SK-N-SH (cell line): Measurements from ENCODE around the gene PIGW. TPM values are rescaled to one million over a fixed set of nuclear protein-coding genes. Genes with fewer than 3 reads are reported as not detected.

Source experiments
- CTCF ChIA-PET: fragments of 300-600, 350-600 bp; formaldehyde crosslinking; extraction: SDS; loops from one replicate; lab custom pipeline; 2021; lab: Yijun Ruan, JAX
- POLR2A ChIA-PET: fragments of 350-600 bp; sonication (Branson Sonifier 250); formaldehyde crosslinking; extraction: SDS; loops from one replicate; lab custom pipeline; 2020; ENCODE audit warnings: antibody characterized with exemption, inconsistent platforms; lab: Yijun Ruan, JAX
- DNase-seq: peaks from one replicate; pipeline ENCODE4 v3.0.0; 2012
- H2AFZ ChIP-seq: fragments of 200-600 bp; sonication (generic); 2 replicates; pipeline ENCODE4 v1.8.1; 2016; ENCODE audit warnings: antibody characterized with exemption, mild to moderate bottlenecking, low read depth
- H3F3A ChIP-seq: fragments of 200-600 bp; sonication (generic); replicated peaks from 2 replicates; pipeline ENCODE3; 2016; ENCODE audit warnings: antibody characterized with exemption, mild to moderate bottlenecking; ENCODE audit not compliant: insufficient read depth
- H3K27ac ChIP-seq, 2 experiments: fragments of 200-500 bp in 1 of 2; fragments of 200-600 bp in 1 of 2; sonication (Bioruptor generic) in 1 of 2; sonication (generic), shearing (Covaris generic) in 1 of 2; 2 replicates each; pipeline versions ENCODE4 v1.5.1 to v1.6.1; 2014 to 2016; ENCODE audit warnings: low read depth in 2 of 2, inconsistent platforms in 1 of 2, low read length in 1 of 2, mild to moderate bottlenecking in 1 of 2, mixed read lengths in 1 of 2
- H3K27me3 ChIP-seq: fragments of 200-600 bp; sonication (generic), shearing (Covaris generic); 2 replicates; pipeline ENCODE4 v1.6.1; 2016; ENCODE audit warnings: mixed run types; ENCODE audit not compliant: insufficient read depth
- H3K36me3 ChIP-seq, 2 experiments: fragments of 200-500 bp in 1 of 2; fragments of 200-600 bp in 1 of 2; sonication (Bioruptor generic) in 1 of 2; sonication (generic) in 1 of 2; replicated peaks in 1 of 2; 2 replicates each; pipeline versions ENCODE3 to v1.5.1; 2014 to 2016; ENCODE audit warnings: low read length in 1 of 2, mild to moderate bottlenecking in 1 of 2; ENCODE audit not compliant: insufficient read depth in 2 of 2, control insufficient read depth in 1 of 2
- H3K4me1 ChIP-seq, 2 experiments: fragments of 200-500 bp in 1 of 2; fragments of 200-600 bp in 1 of 2; sonication (Bioruptor generic) in 1 of 2; sonication (generic), shearing (Covaris generic) in 1 of 2; 2 replicates each; pipeline versions ENCODE4 v1.5.1 to v1.6.1; 2014 to 2016; ENCODE audit warnings: low read depth in 1 of 2, low read length in 1 of 2, mixed run types in 1 of 2; ENCODE audit not compliant: insufficient read depth in 2 of 2, control insufficient read depth in 1 of 2
- H3K4me2 ChIP-seq: fragments of 200-600 bp; sonication (generic), shearing (Covaris generic); 2 replicates; pipeline ENCODE4 v1.6.1; 2017; ENCODE audit warnings: mixed run types
- H3K4me3 ChIP-seq, 2 experiments: fragments of 200-500 bp in 1 of 2; fragments of 200-600 bp in 1 of 2; sonication (Bioruptor generic) in 1 of 2; sonication (generic), shearing (Covaris generic) in 1 of 2; 2 replicates each; pipeline versions ENCODE4 v1.5.1 to v1.8.1; 2014 to 2016; ENCODE audit warnings: low read depth in 2 of 2, inconsistent platforms in 1 of 2, low read length in 1 of 2, mild to moderate bottlenecking in 1 of 2, mixed read lengths in 1 of 2, moderate library complexity in 1 of 2
- H3K79me2 ChIP-seq: fragments of 200-600 bp; sonication (generic); 2 replicates; pipeline ENCODE4 v1.8.1; 2017; ENCODE audit warnings: mild to moderate bottlenecking; ENCODE audit not compliant: insufficient read depth
- H3K9ac ChIP-seq: fragments of 200-600 bp; sonication (generic); 2 replicates; pipeline ENCODE4 v1.6.1; 2017; ENCODE audit warnings: mixed run types
- H3K9me2 ChIP-seq: fragments of 200-600 bp; sonication (generic); 2 replicates; pipeline ENCODE4 v1.6.1; 2017; ENCODE audit warnings: mixed run types
- H3K9me3 ChIP-seq: fragments of 200-600 bp; sonication (generic); 2 replicates; pipeline ENCODE4 v1.6.1; 2017; ENCODE audit warnings: mixed run types, mild to moderate bottlenecking, moderate library complexity
- H4K20me1 ChIP-seq: fragments of 200-600 bp; sonication (generic); 2 replicates; pipeline ENCODE4 v1.6.1; 2017; ENCODE audit warnings: mild to moderate bottlenecking, mixed run types; ENCODE audit not compliant: insufficient read depth
- ELF1 ChIP-seq: IDR thresholded peaks from 2 replicates; pipeline ENCODE4 v1.4.0; 2012
- EP300 ChIP-seq, 2 experiments: IDR thresholded peaks; 2 replicates each; pipeline versions ENCODE4 v1.4.0 to v1.6.1; 2012; ENCODE audit warnings: borderline replicate concordance in 1 of 2, low read depth in 1 of 2, low read length in 1 of 2
- FOSL2 ChIP-seq: IDR thresholded peaks from 2 replicates; pipeline ENCODE4 v1.4.0; 2012; ENCODE audit warnings: low read depth, mild to moderate bottlenecking, moderate library complexity, borderline replicate concordance
- FOXM1 ChIP-seq: IDR thresholded peaks from 2 replicates; pipeline ENCODE4 v1.4.0; 2012; ENCODE audit warnings: low read depth, mild to moderate bottlenecking
- GATA2 ChIP-seq: sonication (generic); formaldehyde crosslinking; IDR thresholded peaks from 2 replicates; pipeline ENCODE4 v1.5.0; 2020; ENCODE audit warnings: mild to moderate bottlenecking, missing genetic modification reagents
- JUND ChIP-seq: IDR thresholded peaks from 2 replicates; pipeline ENCODE4 v1.4.0; 2012
- MEF2A ChIP-seq: IDR thresholded peaks from 2 replicates; pipeline ENCODE4 v1.4.0; 2012; ENCODE audit warnings: low read depth, borderline replicate concordance
- MXI1 ChIP-seq: IDR thresholded peaks from 2 replicates; pipeline ENCODE4 v1.6.1; 2012; ENCODE audit warnings: mild to moderate bottlenecking, low read depth, low read length, improper control_type of control experiment
- NRF1 ChIP-seq: IDR thresholded peaks from 2 replicates; pipeline ENCODE4 v1.6.1; 2012; ENCODE audit warnings: low read depth, mild to moderate bottlenecking, low read length
- RAD21 ChIP-seq: IDR thresholded peaks from 2 replicates; pipeline ENCODE4 v1.6.1; 2012; ENCODE audit warnings: mild to moderate bottlenecking, low read length
- RXRA ChIP-seq: IDR thresholded peaks from 2 replicates; pipeline ENCODE4 v1.4.0; 2012; ENCODE audit warnings: low read depth, mild to moderate bottlenecking, borderline replicate concordance
- WGBS: methylation state at CpG from one replicate; pipeline ENCODE4 v1.1.6; 2017; ENCODE audit warnings: low lambda C conversion rate; 5-methylcytosine and 5-hydroxymethylcytosine counted together
- polyA plus RNA-seq, 3 experiments: library from polyadenylated mRNA; depleted of rRNA; stranded (reverse); fragments of >200 nt; gene quantifications; 2 replicates each; pipeline ENCODE4 v1.2.3, GENCODE V29; 2012
- TF ChIP-seq, protein P1 (sequence below): IDR thresholded peaks from 2 replicates; pipeline ENCODE4 v1.4.0; 2012; ENCODE audit warnings: low read depth, borderline replicate concordance
- TF ChIP-seq, protein P2 (sequence below): IDR thresholded peaks from 2 replicates; pipeline ENCODE4 v1.6.1; 2012; ENCODE audit warnings: mild to moderate bottlenecking, low read depth, low read length, moderate library complexity
- TF ChIP-seq, protein P3 (sequence below): IDR thresholded peaks from 2 replicates; pipeline ENCODE4 v1.4.0; 2012; ENCODE audit warnings: low read depth, borderline replicate concordance
- TF ChIP-seq, protein P4 (sequence below): fragments of 200-600 bp; sonication (generic); IDR thresholded peaks from 2 replicates; pipeline ENCODE4 v1.6.1; 2017; ENCODE audit warnings: antibody characterized with exemption, mild to moderate bottlenecking, moderate library complexity
- TF ChIP-seq, protein P5 (sequence below): fragments of 150-350 bp; IDR thresholded peaks from 2 replicates; pipeline ENCODE4 v1.6.1; 2016; ENCODE audit warnings: mild to moderate bottlenecking, low read depth, low read length
- TF ChIP-seq, protein P6 (sequence below): IDR thresholded peaks from 2 replicates; pipeline ENCODE4; 2012

PIGW gene, protein sequence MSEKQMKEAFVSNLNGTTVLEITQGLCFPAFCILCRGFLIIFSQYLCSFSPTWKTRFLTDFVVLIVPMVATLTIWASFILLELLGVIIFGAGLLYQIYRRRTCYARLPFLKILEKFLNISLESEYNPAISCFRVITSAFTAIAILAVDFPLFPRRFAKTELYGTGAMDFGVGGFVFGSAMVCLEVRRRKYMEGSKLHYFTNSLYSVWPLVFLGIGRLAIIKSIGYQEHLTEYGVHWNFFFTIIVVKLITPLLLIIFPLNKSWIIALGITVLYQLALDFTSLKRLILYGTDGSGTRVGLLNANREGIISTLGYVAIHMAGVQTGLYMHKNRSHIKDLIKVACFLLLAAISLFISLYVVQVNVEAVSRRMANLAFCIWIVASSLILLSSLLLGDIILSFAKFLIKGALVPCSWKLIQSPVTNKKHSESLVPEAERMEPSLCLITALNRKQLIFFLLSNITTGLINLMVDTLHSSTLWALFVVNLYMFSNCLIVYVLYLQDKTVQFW
- polyA plus RNA-seq (2012; rRNA removed) = 10.1 and 11.2 TPM in 2 replicates
- polyA plus RNA-seq (2012; cell fraction: cytosol; rRNA removed) = 12.4 and 14.1 TPM in 2 replicates
- polyA plus RNA-seq (2012; cell fraction: nucleus; rRNA removed) = 4.4 and 6.9 TPM in 2 replicates

DNA sequence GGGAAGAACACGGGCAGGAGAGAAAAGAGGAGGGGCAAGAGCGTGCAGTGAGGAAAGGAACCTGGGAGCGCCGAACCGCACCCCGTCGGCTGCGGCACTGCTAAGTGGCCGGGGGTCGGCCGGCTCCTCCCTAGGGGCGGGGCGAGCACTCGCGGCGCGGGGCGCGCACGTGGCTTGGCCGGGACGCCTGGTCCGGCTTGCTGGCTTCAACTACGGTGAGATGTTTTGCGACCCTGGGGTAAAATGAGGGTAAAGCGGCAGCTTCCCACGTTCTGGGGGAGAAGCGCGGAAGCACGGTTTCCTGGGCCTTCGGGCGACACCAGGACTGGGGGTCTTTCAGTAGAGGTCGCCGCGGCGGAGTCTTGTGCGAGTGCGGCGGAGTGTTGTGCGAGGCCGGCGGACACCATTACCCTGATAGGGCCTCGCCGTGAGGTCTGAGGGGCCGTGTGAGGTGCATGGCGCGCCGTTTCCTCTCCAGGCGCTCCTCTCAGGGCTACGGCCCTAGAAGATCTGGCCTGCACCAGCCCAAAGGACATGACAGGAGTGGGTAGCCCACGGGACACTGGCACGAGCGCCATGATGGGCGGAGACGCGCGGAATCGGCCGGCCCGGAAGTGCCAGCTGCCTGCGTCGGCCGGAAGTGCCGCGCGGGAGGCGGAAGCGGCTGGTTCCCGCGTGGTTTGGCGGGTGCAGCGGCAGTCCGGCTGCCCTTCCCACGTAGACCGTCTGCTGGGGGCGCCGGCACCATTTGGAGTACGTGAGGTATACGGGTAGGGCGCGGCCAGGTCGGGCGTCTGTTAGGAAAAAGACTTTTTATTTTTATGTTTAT lies at the start of gene PIGW, which contains the start of gene MYO19:
Gene PIGW (plus strand): TSS at position 148 of the 829 bp plus-strand sequence. CDS start 2,115 bp downstream, outside the sequence.
Gene MYO19 (minus strand): TSS at position 29 of the 829 bp plus-strand sequence. CDS start 2,330 bp downstream, outside the sequence.
- Histone ChIP-seq H3K9me2 (no peaks in the 10 kb centered on the region), H4K20me1 (no peaks in the 10 kb centered on the region), H3K27me3 (no peaks in the 10 kb centered on the region), H3K27ac (peak within 1 kb of the TSS; percentile 95 to 96), H3K79me2 (peaks cover 32% of the 10 kb centered on the region), H3K4me3 (peak within 1 kb of the TSS; percentile 87 to 88), H3K4me1 (peaks cover 0 to 8% of the 10 kb centered on the region in 2 experiments; a peak in 2 of 4 replicates), H3K4me2 (peak within 1 kb of the TSS; percentile 100), H3K9me3 (no peaks in the 10 kb centered on the region), H2AFZ (peak within 1 kb of the TSS; percentile 97), H3K9ac (peak within 1 kb of the TSS; percentile 96), H3K36me3 (peaks cover 40 to 41% of the 10 kb centered on the region in 2 experiments), H3F3A (peaks cover 27% of the 10 kb centered on the region)
- CTCF ChIA-PET = interaction anchor here (0.7 to 2.8 kb wide), 17 partner anchors 8 to 513 kb away, joined by 3 to 16 read pairs (median 4); partner anchors contain the start of genes GGNBP2 and MRM1
- peak; percentile 96 for DNase-seq
- POLR2A ChIA-PET = interaction anchor here (0.6 to 3.2 kb wide), 7 partner anchors 10 to 185 kb away, joined by 3 to 37 read pairs (median 3); partner anchors contain the start of gene GGNBP2
- WGBS = 0% methylated on average over 27 of the region's 83 CpGs
- peak; percentile 95 for TF ChIP-seq ELF1
- TF ChIP-seq, protein P1, sequence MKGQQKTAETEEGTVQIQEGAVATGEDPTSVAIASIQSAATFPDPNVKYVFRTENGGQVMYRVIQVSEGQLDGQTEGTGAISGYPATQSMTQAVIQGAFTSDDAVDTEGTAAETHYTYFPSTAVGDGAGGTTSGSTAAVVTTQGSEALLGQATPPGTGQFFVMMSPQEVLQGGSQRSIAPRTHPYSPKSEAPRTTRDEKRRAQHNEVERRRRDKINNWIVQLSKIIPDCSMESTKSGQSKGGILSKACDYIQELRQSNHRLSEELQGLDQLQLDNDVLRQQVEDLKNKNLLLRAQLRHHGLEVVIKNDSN = peak; percentile 64
- no peak for TF ChIP-seq NRF1
- TF ChIP-seq, protein P2, sequence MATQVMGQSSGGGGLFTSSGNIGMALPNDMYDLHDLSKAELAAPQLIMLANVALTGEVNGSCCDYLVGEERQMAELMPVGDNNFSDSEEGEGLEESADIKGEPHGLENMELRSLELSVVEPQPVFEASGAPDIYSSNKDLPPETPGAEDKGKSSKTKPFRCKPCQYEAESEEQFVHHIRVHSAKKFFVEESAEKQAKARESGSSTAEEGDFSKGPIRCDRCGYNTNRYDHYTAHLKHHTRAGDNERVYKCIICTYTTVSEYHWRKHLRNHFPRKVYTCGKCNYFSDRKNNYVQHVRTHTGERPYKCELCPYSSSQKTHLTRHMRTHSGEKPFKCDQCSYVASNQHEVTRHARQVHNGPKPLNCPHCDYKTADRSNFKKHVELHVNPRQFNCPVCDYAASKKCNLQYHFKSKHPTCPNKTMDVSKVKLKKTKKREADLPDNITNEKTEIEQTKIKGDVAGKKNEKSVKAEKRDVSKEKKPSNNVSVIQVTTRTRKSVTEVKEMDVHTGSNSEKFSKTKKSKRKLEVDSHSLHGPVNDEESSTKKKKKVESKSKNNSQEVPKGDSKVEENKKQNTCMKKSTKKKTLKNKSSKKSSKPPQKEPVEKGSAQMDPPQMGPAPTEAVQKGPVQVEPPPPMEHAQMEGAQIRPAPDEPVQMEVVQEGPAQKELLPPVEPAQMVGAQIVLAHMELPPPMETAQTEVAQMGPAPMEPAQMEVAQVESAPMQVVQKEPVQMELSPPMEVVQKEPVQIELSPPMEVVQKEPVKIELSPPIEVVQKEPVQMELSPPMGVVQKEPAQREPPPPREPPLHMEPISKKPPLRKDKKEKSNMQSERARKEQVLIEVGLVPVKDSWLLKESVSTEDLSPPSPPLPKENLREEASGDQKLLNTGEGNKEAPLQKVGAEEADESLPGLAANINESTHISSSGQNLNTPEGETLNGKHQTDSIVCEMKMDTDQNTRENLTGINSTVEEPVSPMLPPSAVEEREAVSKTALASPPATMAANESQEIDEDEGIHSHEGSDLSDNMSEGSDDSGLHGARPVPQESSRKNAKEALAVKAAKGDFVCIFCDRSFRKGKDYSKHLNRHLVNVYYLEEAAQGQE = no peak
- peak; percentile 99 for TF ChIP-seq MXI1
- TF ChIP-seq, protein P3, sequence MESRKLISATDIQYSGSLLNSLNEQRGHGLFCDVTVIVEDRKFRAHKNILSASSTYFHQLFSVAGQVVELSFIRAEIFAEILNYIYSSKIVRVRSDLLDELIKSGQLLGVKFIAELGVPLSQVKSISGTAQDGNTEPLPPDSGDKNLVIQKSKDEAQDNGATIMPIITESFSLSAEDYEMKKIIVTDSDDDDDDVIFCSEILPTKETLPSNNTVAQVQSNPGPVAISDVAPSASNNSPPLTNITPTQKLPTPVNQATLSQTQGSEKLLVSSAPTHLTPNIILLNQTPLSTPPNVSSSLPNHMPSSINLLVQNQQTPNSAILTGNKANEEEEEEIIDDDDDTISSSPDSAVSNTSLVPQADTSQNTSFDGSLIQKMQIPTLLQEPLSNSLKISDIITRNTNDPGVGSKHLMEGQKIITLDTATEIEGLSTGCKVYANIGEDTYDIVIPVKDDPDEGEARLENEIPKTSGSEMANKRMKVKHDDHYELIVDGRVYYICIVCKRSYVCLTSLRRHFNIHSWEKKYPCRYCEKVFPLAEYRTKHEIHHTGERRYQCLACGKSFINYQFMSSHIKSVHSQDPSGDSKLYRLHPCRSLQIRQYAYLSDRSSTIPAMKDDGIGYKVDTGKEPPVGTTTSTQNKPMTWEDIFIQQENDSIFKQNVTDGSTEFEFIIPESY = peak; percentile 98
- TF ChIP-seq, protein P4, sequence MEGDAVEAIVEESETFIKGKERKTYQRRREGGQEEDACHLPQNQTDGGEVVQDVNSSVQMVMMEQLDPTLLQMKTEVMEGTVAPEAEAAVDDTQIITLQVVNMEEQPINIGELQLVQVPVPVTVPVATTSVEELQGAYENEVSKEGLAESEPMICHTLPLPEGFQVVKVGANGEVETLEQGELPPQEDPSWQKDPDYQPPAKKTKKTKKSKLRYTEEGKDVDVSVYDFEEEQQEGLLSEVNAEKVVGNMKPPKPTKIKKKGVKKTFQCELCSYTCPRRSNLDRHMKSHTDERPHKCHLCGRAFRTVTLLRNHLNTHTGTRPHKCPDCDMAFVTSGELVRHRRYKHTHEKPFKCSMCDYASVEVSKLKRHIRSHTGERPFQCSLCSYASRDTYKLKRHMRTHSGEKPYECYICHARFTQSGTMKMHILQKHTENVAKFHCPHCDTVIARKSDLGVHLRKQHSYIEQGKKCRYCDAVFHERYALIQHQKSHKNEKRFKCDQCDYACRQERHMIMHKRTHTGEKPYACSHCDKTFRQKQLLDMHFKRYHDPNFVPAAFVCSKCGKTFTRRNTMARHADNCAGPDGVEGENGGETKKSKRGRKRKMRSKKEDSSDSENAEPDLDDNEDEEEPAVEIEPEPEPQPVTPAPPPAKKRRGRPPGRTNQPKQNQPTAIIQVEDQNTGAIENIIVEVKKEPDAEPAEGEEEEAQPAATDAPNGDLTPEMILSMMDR = 0 out of 2 replicates have a peak, but pooled peaks have one; percentile 20
- TF ChIP-seq RAD21 = no peak
- TF ChIP-seq RXRA = peak; percentile 4; the same call in 1 of the 2 replicates
- TF ChIP-seq, protein P5, sequence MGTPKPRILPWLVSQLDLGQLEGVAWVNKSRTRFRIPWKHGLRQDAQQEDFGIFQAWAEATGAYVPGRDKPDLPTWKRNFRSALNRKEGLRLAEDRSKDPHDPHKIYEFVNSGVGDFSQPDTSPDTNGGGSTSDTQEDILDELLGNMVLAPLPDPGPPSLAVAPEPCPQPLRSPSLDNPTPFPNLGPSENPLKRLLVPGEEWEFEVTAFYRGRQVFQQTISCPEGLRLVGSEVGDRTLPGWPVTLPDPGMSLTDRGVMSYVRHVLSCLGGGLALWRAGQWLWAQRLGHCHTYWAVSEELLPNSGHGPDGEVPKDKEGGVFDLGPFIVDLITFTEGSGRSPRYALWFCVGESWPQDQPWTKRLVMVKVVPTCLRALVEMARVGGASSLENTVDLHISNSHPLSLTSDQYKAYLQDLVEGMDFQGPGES = 0 out of 2 replicates have a peak, but pooled peaks have one; percentile 1
- no peak for TF ChIP-seq JUND
- TF ChIP-seq, protein P6, sequence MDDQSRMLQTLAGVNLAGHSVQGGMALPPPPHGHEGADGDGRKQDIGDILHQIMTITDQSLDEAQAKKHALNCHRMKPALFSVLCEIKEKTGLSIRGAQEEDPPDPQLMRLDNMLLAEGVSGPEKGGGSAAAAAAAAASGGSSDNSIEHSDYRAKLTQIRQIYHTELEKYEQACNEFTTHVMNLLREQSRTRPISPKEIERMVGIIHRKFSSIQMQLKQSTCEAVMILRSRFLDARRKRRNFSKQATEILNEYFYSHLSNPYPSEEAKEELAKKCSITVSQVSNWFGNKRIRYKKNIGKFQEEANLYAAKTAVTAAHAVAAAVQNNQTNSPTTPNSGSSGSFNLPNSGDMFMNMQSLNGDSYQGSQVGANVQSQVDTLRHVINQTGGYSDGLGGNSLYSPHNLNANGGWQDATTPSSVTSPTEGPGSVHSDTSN = no peak
- no peak for TF ChIP-seq FOSL2
- TF ChIP-seq EP300 (IDR thresholded peaks at IDR 0.05; ENCODE audit: borderline replicate concordance in 1 of 2, low read depth in 1 of 2, low read length in 1 of 2) = 0 out of 4 replicates have a peak, but pooled peaks of 1 of the 2 experiments have one; percentile 6
- TF ChIP-seq FOXM1 = no peak
- no peak for TF ChIP-seq GATA2 (CRISPR knock-in tag)
- TF ChIP-seq MEF2A = no peak
